ENCODE measurements around the gene GUCA2B. TPM values are rescaled to one million over a fixed set of nuclear protein-coding genes. Genes with fewer than 3 reads are reported as not detected.

GUCA2B gene
- total RNA-seq, 2 experiments from 2014 or later = not detected

GRCh38 chr1:42186152-42186551 is 32.9 kb downstream of the GUCA2B start:
- H3K4me1 Mint-ChIP-seq = peaks cover 5% of the 10 kb centered on the region
- no peak overlapping the region for H3K27ac Mint-ChIP-seq
- no peak for DNase-seq
- ChIA-PET CTCF (no interaction called here), POLR2A (no interaction called here)
- H3K4me3 Mint-ChIP-seq = no peak overlapping the region
- peaks cover 31% of the 10 kb centered on the region for H3K36me3 Mint-ChIP-seq (ENCODE audit: low read depth)
- H3K27me3 Mint-ChIP-seq = no peaks in the 10 kb centered on the region
- no peaks in the 10 kb centered on the region for H3K9me3 Mint-ChIP-seq

- no peak overlapping the region for H3K27ac Mint-ChIP-seq
- no peaks in the 10 kb centered on the region for H3K9me3 Mint-ChIP-seq
- ChIA-PET POLR2A (no interaction called here), CTCF (interaction anchor here (0.6 kb wide), 1 partner anchor 31 kb away, joined by 3 read pairs; no protein-coding TSS in a partner anchor)
- no peak for DNase-seq
- H3K27me3 Mint-ChIP-seq = no peaks in the 10 kb centered on the region
- peaks cover 33% of the 10 kb centered on the region for H3K36me3 Mint-ChIP-seq (ENCODE audit: low read depth)
- no peak overlapping the region for H3K4me3 Mint-ChIP-seq
- H3K4me1 Mint-ChIP-seq = peaks cover 7% of the 10 kb centered on the region
These were observed 37.0 kb downstream of the GUCA2B start for GRCh38 chr1:42189931-42190853.

GRCh38 chr1:42191319-42191718 is 38.1 kb downstream of the GUCA2B start:
- H3K4me3 Mint-ChIP-seq = no peak overlapping the region
- no peak for DNase-seq
- H3K27ac Mint-ChIP-seq = no peak overlapping the region
- peaks cover 26% of the 10 kb centered on the region for H3K36me3 Mint-ChIP-seq (ENCODE audit: low read depth)
- POLR2A ChIA-PET = no interaction called here
- H3K4me1 Mint-ChIP-seq = peaks cover 4% of the 10 kb centered on the region
- H3K9me3 Mint-ChIP-seq = no peaks in the 10 kb centered on the region
- no peaks in the 10 kb centered on the region for H3K27me3 Mint-ChIP-seq
- CTCF ChIA-PET = interaction anchor here (0.6 kb wide), 1 partner anchor 33 kb away, joined by 3 read pairs; no protein-coding TSS in a partner anchor

- DNase-seq = no peak
- Mint-ChIP-seq H3K27me3 (no peaks in the 10 kb centered on the region), H3K9me3 (no peaks in the 10 kb centered on the region), H3K4me1 (peaks cover 4% of the 10 kb centered on the region), H3K4me3 (no peak overlapping the region), H3K27ac (no peak overlapping the region), H3K36me3 (ENCODE audit: low read depth) (peaks cover 28% of the 10 kb centered on the region)
- POLR2A ChIA-PET = no interaction called here
- CTCF ChIA-PET = interaction anchor here (1.1 to 1.2 kb wide), 2 partner anchors 17 to 19 kb away, joined by 3 to 6 read pairs; no protein-coding TSS in a partner anchor
These were observed 38.9 kb downstream of the GUCA2B start for GRCh38 chr1:42192106-42192505.

GRCh38 chr1:42195841-42196240 is 42.6 kb downstream of the GUCA2B start:
- POLR2A ChIA-PET = no interaction called here
- H3K4me3 Mint-ChIP-seq = no peak overlapping the region
- H3K9me3 Mint-ChIP-seq = no peaks in the 10 kb centered on the region
- no peak overlapping the region for H3K27ac Mint-ChIP-seq
- CTCF ChIA-PET = no interaction called here
- H3K4me1 Mint-ChIP-seq = peaks cover 4% of the 10 kb centered on the region
- no peak for DNase-seq
- H3K27me3 Mint-ChIP-seq = no peaks in the 10 kb centered on the region
- H3K36me3 Mint-ChIP-seq (ENCODE audit: low read depth) = peaks cover 22% of the 10 kb centered on the region

- Mint-ChIP-seq H3K27me3 (no peaks in the 10 kb centered on the region), H3K27ac (no peak overlapping the region), H3K4me1 (no peaks in the 10 kb centered on the region), H3K4me3 (no peak overlapping the region), H3K36me3 (ENCODE audit: low read depth) (peaks cover 34% of the 10 kb centered on the region), H3K9me3 (peaks cover 12% of the 10 kb centered on the region)
- DNase-seq = no peak
- CTCF ChIA-PET = interaction anchor here (1.2 kb wide), 1 partner anchor 16 kb away, joined by 3 read pairs; no protein-coding TSS in a partner anchor
- POLR2A ChIA-PET = no interaction called here
These were observed 45.0 kb downstream of the GUCA2B start for GRCh38 chr1:42198251-42198650.

- CTCF ChIA-PET = no interaction called here
- H3K36me3 Mint-ChIP-seq (ENCODE audit: low read depth) = peaks cover 64% of the 10 kb centered on the region
- no peak overlapping the region for H3K4me3 Mint-ChIP-seq
- H3K27me3 Mint-ChIP-seq = no peaks in the 10 kb centered on the region
- no peak for DNase-seq
- H3K9me3 Mint-ChIP-seq = peaks cover 17% of the 10 kb centered on the region
- peaks cover 2% of the 10 kb centered on the region for H3K4me1 Mint-ChIP-seq
- H3K27ac Mint-ChIP-seq = no peak overlapping the region
- POLR2A ChIA-PET = no interaction called here
These were observed 48.8 kb downstream of the GUCA2B start for GRCh38 chr1:42201986-42202385.

Other genes with a start within 250 kb of the GUCA2B start
- 10 to 100 TPM; 18.4 to 21.5 TPM for gene HIVEP3, start 234.5 kb upstream of the GUCA2B start, total RNA-seq
- gene GUCA2A, start 11.3 kb downstream of the GUCA2B start, total RNA-seq = not detected
- 10 to 100 TPM; 46.5 to 56.0 TPM for gene FOXJ3, start 181.8 kb downstream of the GUCA2B start, total RNA-seq
- gene RIMKLA, start 227.4 kb downstream of the GUCA2B start, total RNA-seq = under 1 TPM; 0.44 to 0.99 TPM